ENCODE results near the gene ATG2A. TPM values are rescaled to one million over a fixed set of nuclear protein-coding genes. Genes with fewer than 3 reads are reported as not detected.

Gene ATG2A
- total and polyA plus RNA-seq, 2 experiments from 2014 or later = 13.3 to 36.2 TPM

DNA sequence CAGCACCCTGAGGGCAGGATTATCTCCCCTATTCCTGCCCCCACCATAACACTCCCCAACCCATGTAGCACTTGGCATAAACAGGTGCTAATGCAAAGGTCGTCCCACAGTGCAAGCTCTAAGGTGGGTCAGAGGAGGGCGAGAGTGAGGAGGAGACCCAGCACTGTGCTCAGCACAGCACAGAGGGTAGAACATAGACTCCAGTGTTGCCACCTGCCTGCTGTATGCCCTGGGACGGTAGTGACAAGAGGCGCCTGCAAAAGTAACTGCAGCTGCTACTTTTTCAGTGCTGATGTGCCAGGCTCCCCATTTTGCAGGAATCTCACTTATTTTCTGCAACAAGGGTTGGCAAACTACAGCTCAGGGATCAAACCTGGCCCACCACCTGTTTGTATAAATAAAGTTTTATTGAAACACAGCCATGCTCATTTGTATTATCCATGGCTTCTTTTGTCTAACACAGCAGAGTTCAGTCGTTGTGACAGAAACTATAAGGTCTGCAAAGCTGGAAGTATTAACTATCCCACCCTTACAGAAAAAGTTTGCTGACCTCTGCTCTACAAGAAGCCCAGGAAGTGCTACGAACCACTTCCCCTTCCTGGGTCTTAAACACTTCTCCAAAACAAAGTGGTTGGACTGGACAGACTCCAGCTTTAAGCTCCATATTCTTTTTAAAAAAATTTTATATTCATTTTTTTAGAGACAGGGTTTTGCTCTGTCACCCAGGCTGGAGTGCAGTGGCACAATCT, 55.6 kb downstream of the ATG2A start:
- no peaks in the 10 kb centered on the region for H3K9me3 ChIP-seq (ENCODE audit: low read depth)
- no peak overlapping the region for H3K4me3 ChIP-seq
- H3K36me3 ChIP-seq = peaks cover 8% of the 10 kb centered on the region
- DNase-seq (ENCODE audit: low read depth in 1 of 2, low spot score in 1 of 2) = no peak
- TF ChIP-seq CTCF (IDR thresholded peaks at IDR 0.05; ENCODE audit: low read depth, low read length) = no peak
- no peak overlapping the region for H3K27ac ChIP-seq
- no peaks in the 10 kb centered on the region for H3K27me3 ChIP-seq
- peaks cover 29% of the 10 kb centered on the region for H3K4me1 ChIP-seq (ENCODE audit: low read depth)

DNA sequence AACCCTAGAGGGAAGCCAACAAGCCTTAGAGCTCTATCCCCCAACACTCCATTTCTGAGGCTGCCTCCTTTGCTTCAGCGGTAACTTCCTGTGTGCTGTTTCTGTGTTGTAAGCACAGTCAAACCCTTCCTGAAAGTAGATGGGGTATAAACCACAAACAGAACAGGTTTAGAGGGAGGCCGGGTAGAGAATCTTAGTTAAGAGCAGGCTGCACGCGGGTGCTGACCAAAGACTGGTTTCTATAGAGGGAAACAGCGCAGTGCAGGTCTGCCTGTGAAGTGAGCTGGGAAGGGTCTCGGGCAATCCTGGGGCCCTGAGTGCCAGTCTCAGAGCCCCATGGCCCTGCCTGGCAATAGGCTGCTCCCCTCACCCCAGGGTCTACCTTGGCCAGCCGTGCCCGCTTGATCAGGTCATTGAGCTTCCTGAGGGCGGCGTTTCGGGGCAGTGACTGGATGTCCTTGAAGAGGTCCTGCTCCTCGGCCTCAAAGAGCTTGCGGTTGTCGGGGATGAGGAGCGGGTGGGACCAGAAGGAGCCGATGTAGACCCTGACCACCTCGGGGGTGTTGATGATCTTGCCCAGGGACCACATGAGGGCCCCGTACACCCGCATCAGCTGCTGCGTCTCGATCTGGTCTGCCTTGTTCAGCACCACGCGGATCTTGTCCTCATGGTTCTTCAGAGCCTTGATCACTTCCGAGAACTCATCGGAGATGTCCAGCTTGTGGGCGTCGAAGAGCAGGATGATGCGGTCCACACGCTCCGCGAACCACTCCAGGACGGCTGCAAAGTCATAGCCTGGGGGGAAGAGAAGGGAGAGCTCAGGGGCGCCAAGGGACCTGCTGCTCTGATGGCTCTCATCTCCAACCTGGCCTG, 57.2 kb downstream of the ATG2A start:
- Histone ChIP-seq H3K27ac (no peak overlapping the region), H3K36me3 (peaks cover 8% of the 10 kb centered on the region), H3K9me3 (ENCODE audit: low read depth) (no peaks in the 10 kb centered on the region), H3K4me1 (ENCODE audit: low read depth) (peaks cover 21% of the 10 kb centered on the region), H3K4me3 (no peak overlapping the region), H3K27me3 (no peaks in the 10 kb centered on the region)
- TF ChIP-seq CTCF (IDR thresholded peaks at IDR 0.05; ENCODE audit: low read depth, low read length) = no peak
- DNase-seq (ENCODE audit: low read depth in 1 of 2, low spot score in 1 of 2) = no peak

GRCh38 chr11:64858467-64859263, 58.3 kb downstream of the ATG2A start:
- TF ChIP-seq CTCF (IDR thresholded peaks at IDR 0.05; ENCODE audit: low read depth, low read length) = no peak
- peaks cover 8% of the 10 kb centered on the region for H3K36me3 ChIP-seq
- no peak overlapping the region for H3K27ac ChIP-seq
- H3K9me3 ChIP-seq (ENCODE audit: low read depth) = no peaks in the 10 kb centered on the region
- H3K4me1 ChIP-seq (ENCODE audit: low read depth) = peaks cover 10% of the 10 kb centered on the region
- no peak overlapping the region for H3K4me3 ChIP-seq
- no peaks in the 10 kb centered on the region for H3K27me3 ChIP-seq
- no peak for DNase-seq (ENCODE audit: low read depth in 1 of 2, low spot score in 1 of 2)

- Histone ChIP-seq H3K4me3 (no peak overlapping the region), H3K36me3 (peaks cover 8% of the 10 kb centered on the region), H3K27ac (no peak overlapping the region), H3K27me3 (no peaks in the 10 kb centered on the region), H3K4me1 (ENCODE audit: low read depth) (no peaks in the 10 kb centered on the region), H3K9me3 (ENCODE audit: low read depth) (no peaks in the 10 kb centered on the region)
- no peak for TF ChIP-seq CTCF (IDR thresholded peaks at IDR 0.05; ENCODE audit: low read depth, low read length)
- no peak for DNase-seq (ENCODE audit: low read depth in 1 of 2, low spot score in 1 of 2)
Observed at GRCh38 chr11:64857485-64857884, 59.5 kb downstream of the ATG2A start.

Data from cardiac muscle cell (in vitro differentiated cells and primary cell).